OCI-LY1 (cell line): ENCODE results near the gene NINJ2.
A peak's percentile ranks its signal among the peaks of the same experiment; 100 is the strongest.

ENCODE experiments used
- H2AFZ ChIP-seq: fragments of 200-600 bp; sonication (generic), shearing (Covaris generic); 2 replicates; pipeline ENCODE4 v1.6.0; 2014; ENCODE audit warnings: antibody characterized with exemption, mild to moderate bottlenecking, low read length
- H3F3A ChIP-seq: fragments of 200-600 bp; sonication (generic), shearing (Covaris generic); 2 replicates; pipeline ENCODE4 v1.6.0; 2014; ENCODE audit warnings: mild to moderate bottlenecking, antibody characterized with exemption, low read length, moderate library complexity; ENCODE audit not compliant: insufficient read depth
- H3K27ac ChIP-seq: fragments of 200-600 bp; sonication (generic); 2 replicates; pipeline ENCODE4 v1.5.1; 2014; ENCODE audit warnings: low read length, mixed run types, mild to moderate bottlenecking, low read depth; ENCODE audit not compliant: poor library complexity, severe bottlenecking
- H3K27me3 ChIP-seq: fragments of 200-600 bp; sonication (generic); 2 replicates; pipeline ENCODE4 v1.6.0; 2014; ENCODE audit warnings: antibody characterized with exemption, mild to moderate bottlenecking, low read length, moderate library complexity; ENCODE audit not compliant: insufficient read depth
- H3K36me3 ChIP-seq: fragments of 200-600 bp; sonication (generic); 2 replicates; pipeline ENCODE4 v1.6.1; 2014; ENCODE audit warnings: mild to moderate bottlenecking, antibody characterized with exemption, low read length, moderate library complexity, mixed read lengths; ENCODE audit not compliant: insufficient read depth
- H3K4me1 ChIP-seq: fragments of 200-600 bp; sonication (generic); 2 replicates; pipeline ENCODE4 v1.5.1; 2014; ENCODE audit warnings: mild to moderate bottlenecking, low read length, moderate library complexity; ENCODE audit not compliant: insufficient read depth, severe bottlenecking
- H3K4me2 ChIP-seq: fragments of 200-600 bp; sonication (generic), shearing (Covaris generic); 2 replicates; pipeline ENCODE4 v1.6.1; 2014; ENCODE audit warnings: low read length
- H3K4me3 ChIP-seq: fragments of 200-600 bp; sonication (generic); 2 replicates; pipeline ENCODE4 v1.5.1; 2014; ENCODE audit warnings: low read length, low read depth, mild to moderate bottlenecking, mixed read lengths; ENCODE audit not compliant: poor library complexity, severe bottlenecking
- H3K79me2 ChIP-seq: fragments of 200-600 bp; shearing (Covaris generic); 2 replicates; pipeline ENCODE4 v1.6.1; 2016; ENCODE audit warnings: mixed run types, low read length, mixed read lengths; ENCODE audit not compliant: insufficient read depth
- H3K9ac ChIP-seq: fragments of 200-600 bp; sonication (generic), shearing (Covaris generic); 2 replicates; pipeline ENCODE4 v1.6.1; 2014; ENCODE audit warnings: mild to moderate bottlenecking, low read length, mixed read lengths
- H3K9me2 ChIP-seq: fragments of 200-600 bp; sonication (generic), shearing (Covaris generic); 2 replicates; pipeline ENCODE4 v1.6.1; 2014; ENCODE audit warnings: low read depth, mild to moderate bottlenecking, low read length, mixed read lengths
- H3K9me3 ChIP-seq: fragments of 200-600 bp; shearing (Covaris generic); 2 replicates; pipeline ENCODE4 v1.6.1; 2014; ENCODE audit warnings: low read length, mixed read lengths
- H4K20me1 ChIP-seq: fragments of 200-600 bp; sonication (generic), shearing (Covaris generic); 2 replicates; pipeline ENCODE4 v1.6.0; 2016; ENCODE audit warnings: mild to moderate bottlenecking, low read length; ENCODE audit not compliant: insufficient read depth
- CTCF ChIP-seq: fragments of 200-600 bp; sonication (generic), shearing (Covaris generic); IDR thresholded peaks from 2 replicates; pipeline ENCODE4 v1.5.1; 2017; ENCODE audit warnings: mild to moderate bottlenecking, antibody characterized with exemption, low read length, moderate library complexity, mixed read lengths
- EZH2 ChIP-seq: fragments of 200-600 bp; sonication (generic), shearing (Covaris generic); IDR thresholded peaks from 2 replicates; pipeline ENCODE4 v1.8.0; 2017; ENCODE audit warnings: borderline replicate concordance, mixed run types, mild to moderate bottlenecking, antibody characterized with exemption, low read length, moderate library complexity, mixed read lengths

Gene NINJ2

GRCh38 chr12:546265-546919 is 116.9 kb downstream of the NINJ2 start:
- no peaks in the 10 kb centered on the region for H3K36me3 ChIP-seq
- no peaks in the 10 kb centered on the region for H3K9me3 ChIP-seq
- no peak overlapping the region for H3K27ac ChIP-seq
- H3K9ac ChIP-seq = no peak overlapping the region
- H3K79me2 ChIP-seq = no peaks in the 10 kb centered on the region
- H3K9me2 ChIP-seq = no peaks in the 10 kb centered on the region
- TF ChIP-seq EZH2 (no peak), CTCF (no peak)
- H3F3A ChIP-seq = no peaks in the 10 kb centered on the region
- H3K4me2 ChIP-seq = peak overlapping the region; percentile 27
- no peaks in the 10 kb centered on the region for H4K20me1 ChIP-seq
- H3K4me3 ChIP-seq = no peak overlapping the region
- peaks cover 7% of the 10 kb centered on the region for H3K27me3 ChIP-seq
- H2AFZ ChIP-seq = no peak overlapping the region
- H3K4me1 ChIP-seq = peaks cover 12% of the 10 kb centered on the region

GRCh38 chr12:545835-546234 is 117.4 kb downstream of the NINJ2 start:
- H3F3A ChIP-seq = no peaks in the 10 kb centered on the region
- H3K9me3 ChIP-seq = no peaks in the 10 kb centered on the region
- H2AFZ ChIP-seq = no peak overlapping the region
- no peak overlapping the region for H3K4me3 ChIP-seq
- no peaks in the 10 kb centered on the region for H3K36me3 ChIP-seq
- no peaks in the 10 kb centered on the region for H3K9me2 ChIP-seq
- no peak overlapping the region for H3K4me2 ChIP-seq
- no peak overlapping the region for H3K27ac ChIP-seq
- H3K27me3 ChIP-seq = peaks cover 7% of the 10 kb centered on the region
- no peaks in the 10 kb centered on the region for H3K79me2 ChIP-seq
- no peak overlapping the region for H3K9ac ChIP-seq
- TF ChIP-seq EZH2 (no peak), CTCF (no peak)
- H3K4me1 ChIP-seq = peaks cover 12% of the 10 kb centered on the region
- H4K20me1 ChIP-seq = no peaks in the 10 kb centered on the region

- Histone ChIP-seq H3K9me3 (no peaks in the 10 kb centered on the region), H3K4me1 (peaks cover 12% of the 10 kb centered on the region), H3K9me2 (no peaks in the 10 kb centered on the region), H3K9ac (no peak overlapping the region), H3K79me2 (no peaks in the 10 kb centered on the region), H3K36me3 (no peaks in the 10 kb centered on the region), H3K4me3 (no peak overlapping the region), H2AFZ (no peak overlapping the region), H3K27me3 (peaks cover 7% of the 10 kb centered on the region), H4K20me1 (no peaks in the 10 kb centered on the region), H3K4me2 (no peak overlapping the region), H3F3A (no peaks in the 10 kb centered on the region), H3K27ac (no peak overlapping the region)
- TF ChIP-seq CTCF = no peak
- TF ChIP-seq EZH2 = no peak
These were observed 118.2 kb downstream of the NINJ2 start for GRCh38 chr12:544941-545635.
